GM18867 (cell line): ENCODE results near the gene ULK2.
A peak's percentile ranks its signal among the peaks of the same experiment; 100 is the strongest.
"Not testable (repeated sequence)": the region's sequence is repeated elsewhere in the genome, so short reads cannot be mapped to it uniquely, and the experiment has no call there.

Source experiments
- ATAC-seq: cut with Tn5 transposase; IDR thresholded peaks from one replicate; pipeline ENCODE4 v1.9.1; 2021; ENCODE audit warnings: mild to moderate bottlenecking, moderate library complexity; ENCODE audit not compliant: unreplicated experiment

Gene ULK2

GRCh38 chr17:19769946-19770652, 97.6 kb downstream of the ULK2 start:
- no peak for ATAC-seq

- no peak for ATAC-seq
Measured at GRCh38 chr17:19768046-19768782, 99.5 kb downstream of the ULK2 start.

GRCh38 chr17:19766421-19767270, 101.1 kb downstream of the ULK2 start:
- peak; percentile 59 for ATAC-seq

GRCh38 chr17:19766016-19766415, 101.7 kb downstream of the ULK2 start:
- ATAC-seq = no peak

- not testable (repeated sequence) for ATAC-seq
Measured at GRCh38 chr17:19763991-19764390, 103.7 kb downstream of the ULK2 start.

- no peak for ATAC-seq
Measured at GRCh38 chr17:19763416-19763815, 104.3 kb downstream of the ULK2 start.

- no peak for ATAC-seq
Measured at GRCh38 chr17:19762515-19762961, 105.2 kb downstream of the ULK2 start.

GRCh38 chr17:19760746-19761145, 107.0 kb downstream of the ULK2 start:
- ATAC-seq = no peak

GRCh38 chr17:19759568-19760549, 107.9 kb downstream of the ULK2 start:
- no peak for ATAC-seq

GRCh38 chr17:19757536-19758180, 110.1 kb downstream of the ULK2 start:
- ATAC-seq = no peak

- no peak for ATAC-seq
Measured at GRCh38 chr17:19756546-19756945, 111.2 kb downstream of the ULK2 start.

GRCh38 chr17:19755821-19756510, 111.8 kb downstream of the ULK2 start:
- no peak for ATAC-seq

- no peak for ATAC-seq
Measured at GRCh38 chr17:19755392-19755791, 112.3 kb downstream of the ULK2 start.

- no peak for ATAC-seq
Measured at GRCh38 chr17:19753661-19754463, 113.9 kb downstream of the ULK2 start.

GRCh38 chr17:19753051-19753509, 114.7 kb downstream of the ULK2 start:
- no peak for ATAC-seq

GRCh38 chr17:19752216-19753050, 115.3 kb downstream of the ULK2 start:
- ATAC-seq = no peak

- ATAC-seq = no peak
Measured at GRCh38 chr17:19750835-19751234, 116.9 kb downstream of the ULK2 start.
